PFSK-1 (cell line): ENCODE measurements around the gene ANK2.

Experiments used
- POLR2AphosphoS5 ChIP-seq: IDR thresholded peaks from 2 replicates; pipeline ENCODE4 v1.6.1; 2012; ENCODE audit warnings: low read depth, mild to moderate bottlenecking, control low read depth, low read length, moderate library complexity
- SIN3A ChIP-seq: IDR thresholded peaks from 2 replicates; pipeline ENCODE4 v1.6.1; 2012; ENCODE audit warnings: mild to moderate bottlenecking, low read length, moderate library complexity, borderline replicate concordance; ENCODE audit not compliant: insufficient read depth
- TAF1 ChIP-seq: IDR thresholded peaks from 2 replicates; pipeline ENCODE4 v1.6.1; 2012; ENCODE audit warnings: low read length, control low read depth, borderline replicate concordance; ENCODE audit not compliant: insufficient read depth
- TF ChIP-seq, protein P1 (sequence below), 2 experiments: IDR thresholded peaks; 2 replicates each; pipeline versions ENCODE4 v1.6.1 to v1.8.0; 2011 to 2012; ENCODE audit warnings: low read depth in 2 of 2, low read length in 2 of 2, control low read depth in 1 of 2, inconsistent platforms in 1 of 2, mild to moderate bottlenecking in 1 of 2, moderate library complexity in 1 of 2; ENCODE audit not compliant: insufficient read depth in 1 of 2

DNA sequence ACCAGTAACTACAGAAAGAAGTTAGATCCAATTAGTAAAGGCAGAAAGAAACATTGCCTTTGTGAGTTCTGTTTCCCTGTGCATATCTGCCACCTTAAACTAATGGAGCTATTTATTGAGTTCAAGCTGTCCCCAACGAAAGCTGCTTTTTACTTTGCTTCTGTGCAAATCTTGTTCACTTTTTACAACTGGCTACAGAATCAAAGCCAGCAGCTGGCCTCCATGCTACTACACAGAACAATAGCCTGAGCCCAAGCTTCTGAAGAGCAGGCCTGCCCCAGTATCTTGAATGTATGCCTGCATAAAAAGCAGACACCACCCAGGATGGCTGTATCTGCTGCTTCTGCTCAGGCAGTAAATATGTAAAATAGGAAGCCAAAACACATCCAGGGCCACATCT, 28.1 kb downstream of the ANK2 start:
- no peak for TF ChIP-seq TAF1
- no peak for TF ChIP-seq POLR2AphosphoS5
- TF ChIP-seq, protein P1, sequence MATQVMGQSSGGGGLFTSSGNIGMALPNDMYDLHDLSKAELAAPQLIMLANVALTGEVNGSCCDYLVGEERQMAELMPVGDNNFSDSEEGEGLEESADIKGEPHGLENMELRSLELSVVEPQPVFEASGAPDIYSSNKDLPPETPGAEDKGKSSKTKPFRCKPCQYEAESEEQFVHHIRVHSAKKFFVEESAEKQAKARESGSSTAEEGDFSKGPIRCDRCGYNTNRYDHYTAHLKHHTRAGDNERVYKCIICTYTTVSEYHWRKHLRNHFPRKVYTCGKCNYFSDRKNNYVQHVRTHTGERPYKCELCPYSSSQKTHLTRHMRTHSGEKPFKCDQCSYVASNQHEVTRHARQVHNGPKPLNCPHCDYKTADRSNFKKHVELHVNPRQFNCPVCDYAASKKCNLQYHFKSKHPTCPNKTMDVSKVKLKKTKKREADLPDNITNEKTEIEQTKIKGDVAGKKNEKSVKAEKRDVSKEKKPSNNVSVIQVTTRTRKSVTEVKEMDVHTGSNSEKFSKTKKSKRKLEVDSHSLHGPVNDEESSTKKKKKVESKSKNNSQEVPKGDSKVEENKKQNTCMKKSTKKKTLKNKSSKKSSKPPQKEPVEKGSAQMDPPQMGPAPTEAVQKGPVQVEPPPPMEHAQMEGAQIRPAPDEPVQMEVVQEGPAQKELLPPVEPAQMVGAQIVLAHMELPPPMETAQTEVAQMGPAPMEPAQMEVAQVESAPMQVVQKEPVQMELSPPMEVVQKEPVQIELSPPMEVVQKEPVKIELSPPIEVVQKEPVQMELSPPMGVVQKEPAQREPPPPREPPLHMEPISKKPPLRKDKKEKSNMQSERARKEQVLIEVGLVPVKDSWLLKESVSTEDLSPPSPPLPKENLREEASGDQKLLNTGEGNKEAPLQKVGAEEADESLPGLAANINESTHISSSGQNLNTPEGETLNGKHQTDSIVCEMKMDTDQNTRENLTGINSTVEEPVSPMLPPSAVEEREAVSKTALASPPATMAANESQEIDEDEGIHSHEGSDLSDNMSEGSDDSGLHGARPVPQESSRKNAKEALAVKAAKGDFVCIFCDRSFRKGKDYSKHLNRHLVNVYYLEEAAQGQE (IDR thresholded peaks at IDR 0.05; ENCODE audit: insufficient read depth in 1 of 2, low read depth in 2 of 2, low read length in 2 of 2) = no peak
- no peak for TF ChIP-seq SIN3A
